Smooth muscle cell (in vitro differentiated cells): ENCODE measurements around the gene KAZN. TPM values are rescaled to one million over a fixed set of nuclear protein-coding genes. Genes with fewer than 3 reads are reported as not detected.

Experiments used
- DNase-seq: peaks from one replicate; lab custom pipeline; 2025; ENCODE audit not compliant: unreplicated experiment; lab: John Stamatoyannopoulos, UW
- H2AFZ ChIP-seq: fragments of 200-600 bp; sonication (generic); 2 replicates; pipeline ENCODE4 v1.6.0; 2016; ENCODE audit warnings: antibody characterized with exemption, low read depth, mild to moderate bottlenecking
- H3F3A ChIP-seq: fragments of 200-600 bp; sonication (generic); 2 replicates; pipeline ENCODE4 v1.6.0; 2017; ENCODE audit warnings: antibody characterized with exemption, low read depth
- H3K27ac ChIP-seq: fragments of 200-600 bp; sonication (generic); 2 replicates; pipeline ENCODE4 v1.5.1; 2016; ENCODE audit warnings: low read depth, mild to moderate bottlenecking
- H3K27me3 ChIP-seq: fragments of 200-600 bp; sonication (generic); 2 replicates; pipeline ENCODE4 v1.6.1; 2016; ENCODE audit warnings: low read depth, mild to moderate bottlenecking
- H3K36me3 ChIP-seq: fragments of 200-600 bp; sonication (generic); 2 replicates; pipeline ENCODE4 v1.5.1; 2016; ENCODE audit warnings: low read depth
- H3K4me1 ChIP-seq: fragments of 200-600 bp; sonication (generic); 2 replicates; pipeline ENCODE4 v1.5.1; 2016; ENCODE audit warnings: low read depth
- H3K4me2 ChIP-seq: fragments of 200-600 bp; sonication (generic); 2 replicates; pipeline ENCODE4 v1.6.0; 2016; ENCODE audit warnings: mild to moderate bottlenecking
- H3K4me3 ChIP-seq: fragments of 200-600 bp; sonication (generic); 2 replicates; pipeline ENCODE4 v1.5.1; 2016; ENCODE audit warnings: mild to moderate bottlenecking
- H3K79me2 ChIP-seq: fragments of 200-600 bp; sonication (generic); 2 replicates; pipeline ENCODE4 v1.6.0; 2016; ENCODE audit warnings: low read depth, mild to moderate bottlenecking
- H3K9ac ChIP-seq: fragments of 200-600 bp; sonication (generic); 2 replicates; pipeline ENCODE4 v1.6.0; 2016; ENCODE audit warnings: low read depth
- H3K9me3 ChIP-seq: fragments of 200-600 bp; sonication (generic); replicated peaks from 2 replicates; pipeline ENCODE4 v1.5.1; 2016; ENCODE audit warnings: low read depth
- H4K20me1 ChIP-seq: fragments of 200-600 bp; sonication (generic); 2 replicates; pipeline ENCODE4 v1.6.0; 2016; ENCODE audit warnings: low read depth
- WGBS: methylation state at CpG from one replicate; pipeline ENCODE4 v1.1.7; 2016; ENCODE audit warnings: low lambda C conversion rate; 5-methylcytosine and 5-hydroxymethylcytosine counted together
- polyA plus RNA-seq: library from polyadenylated mRNA; unstranded; fragments of >200 nt; fragmentation: Nextera tagmentation; extraction: Ambion mirVana; gene quantifications from 2 replicates; pipeline ENCODE4 v1.2.1, GENCODE V29; 2016
- total RNA-seq: library from RNA; depleted of rRNA; stranded (reverse); fragments of >200 nt; gene quantifications from 2 replicates; pipeline ENCODE4 v1.2.3, GENCODE V29; 2014
- TF ChIP-seq, protein P1 (sequence below): fragments of 200-600 bp; sonication (generic); IDR thresholded peaks from 2 replicates; pipeline ENCODE4 v1.5.1; 2017; ENCODE audit warnings: borderline replicate concordance, mild to moderate bottlenecking, antibody characterized with exemption; ENCODE audit not compliant: insufficient read depth, poor library complexity, severe bottlenecking

Gene KAZN
- total and polyA plus RNA-seq, 2 experiments from 2014 or later, result 6.3 to 8.2 TPM

DNA sequence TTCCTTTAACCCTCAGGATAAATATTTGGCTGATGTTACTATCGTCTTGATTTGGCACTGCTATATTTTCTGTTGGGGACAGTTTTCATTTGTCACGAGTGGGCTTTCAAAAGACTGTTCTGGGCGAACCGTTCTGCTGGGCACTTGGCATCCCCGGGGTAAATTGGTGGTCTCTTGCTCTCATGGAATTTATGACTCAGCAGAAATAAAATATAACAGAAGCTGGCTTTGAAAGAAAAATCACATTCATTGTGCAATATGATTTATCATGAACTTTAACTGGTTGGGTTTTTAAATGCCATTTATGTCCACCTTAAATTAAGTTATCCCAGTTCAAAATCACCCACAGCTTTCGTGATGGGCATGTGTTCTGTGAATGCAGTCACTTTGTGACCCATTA lies 147.3 kb downstream of the KAZN start:
- H3K27me3 ChIP-seq, result no peaks in the 10 kb centered on the region
- TF ChIP-seq, protein P1, sequence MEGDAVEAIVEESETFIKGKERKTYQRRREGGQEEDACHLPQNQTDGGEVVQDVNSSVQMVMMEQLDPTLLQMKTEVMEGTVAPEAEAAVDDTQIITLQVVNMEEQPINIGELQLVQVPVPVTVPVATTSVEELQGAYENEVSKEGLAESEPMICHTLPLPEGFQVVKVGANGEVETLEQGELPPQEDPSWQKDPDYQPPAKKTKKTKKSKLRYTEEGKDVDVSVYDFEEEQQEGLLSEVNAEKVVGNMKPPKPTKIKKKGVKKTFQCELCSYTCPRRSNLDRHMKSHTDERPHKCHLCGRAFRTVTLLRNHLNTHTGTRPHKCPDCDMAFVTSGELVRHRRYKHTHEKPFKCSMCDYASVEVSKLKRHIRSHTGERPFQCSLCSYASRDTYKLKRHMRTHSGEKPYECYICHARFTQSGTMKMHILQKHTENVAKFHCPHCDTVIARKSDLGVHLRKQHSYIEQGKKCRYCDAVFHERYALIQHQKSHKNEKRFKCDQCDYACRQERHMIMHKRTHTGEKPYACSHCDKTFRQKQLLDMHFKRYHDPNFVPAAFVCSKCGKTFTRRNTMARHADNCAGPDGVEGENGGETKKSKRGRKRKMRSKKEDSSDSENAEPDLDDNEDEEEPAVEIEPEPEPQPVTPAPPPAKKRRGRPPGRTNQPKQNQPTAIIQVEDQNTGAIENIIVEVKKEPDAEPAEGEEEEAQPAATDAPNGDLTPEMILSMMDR, result no peak
- DNase-seq, result no peak
- no peaks in the 10 kb centered on the region for H3K36me3 ChIP-seq
- H3K4me3 ChIP-seq, result no peak overlapping the region
- no peaks in the 10 kb centered on the region for H3K79me2 ChIP-seq
- no peak overlapping the region for H2AFZ ChIP-seq
- no peaks in the 10 kb centered on the region for H3F3A ChIP-seq
- no peak overlapping the region for H3K9ac ChIP-seq
- WGBS, result 94% methylated on average over 6 of the region's 6 CpGs
- no peak overlapping the region for H3K27ac ChIP-seq
- no peaks in the 10 kb centered on the region for H4K20me1 ChIP-seq
- no peaks in the 10 kb centered on the region for H3K9me3 ChIP-seq
- H3K4me2 ChIP-seq, result no peak overlapping the region
- peaks cover 10% of the 10 kb centered on the region for H3K4me1 ChIP-seq

DNA sequence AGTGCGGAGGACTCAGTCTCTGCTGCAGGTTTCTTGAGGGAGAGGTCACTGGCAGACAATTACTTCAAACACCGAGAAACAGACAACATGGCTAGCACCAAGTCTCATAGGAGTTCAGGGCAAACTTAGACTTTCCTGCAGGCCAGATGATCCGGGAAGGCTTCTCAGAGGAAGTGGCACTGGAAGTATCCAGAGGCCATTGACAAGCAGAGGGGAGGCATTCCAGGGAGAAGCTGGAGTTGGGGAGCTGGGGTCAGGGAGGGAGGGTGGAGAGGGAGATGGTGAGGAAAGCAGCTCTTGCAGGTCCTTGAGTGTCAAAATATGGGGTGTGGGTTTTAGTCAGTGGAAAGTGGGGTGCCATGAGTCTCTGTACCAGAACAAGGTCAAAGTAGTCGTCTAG lies 147.9 kb downstream of the KAZN start:
- Histone ChIP-seq H3K9ac (no peak overlapping the region), H3K27ac (no peak overlapping the region), H3K27me3 (no peaks in the 10 kb centered on the region), H4K20me1 (no peaks in the 10 kb centered on the region), H3F3A (no peaks in the 10 kb centered on the region), H3K4me2 (no peak overlapping the region), H3K4me3 (no peak overlapping the region), H3K36me3 (no peaks in the 10 kb centered on the region), H3K9me3 (no peaks in the 10 kb centered on the region), H3K79me2 (no peaks in the 10 kb centered on the region), H3K4me1 (peaks cover 8% of the 10 kb centered on the region), H2AFZ (no peak overlapping the region)
- WGBS, result 85% methylated on average over 4 of the region's 4 CpGs
- DNase-seq, result no peak
- TF ChIP-seq, protein P1, result no peak

DNA sequence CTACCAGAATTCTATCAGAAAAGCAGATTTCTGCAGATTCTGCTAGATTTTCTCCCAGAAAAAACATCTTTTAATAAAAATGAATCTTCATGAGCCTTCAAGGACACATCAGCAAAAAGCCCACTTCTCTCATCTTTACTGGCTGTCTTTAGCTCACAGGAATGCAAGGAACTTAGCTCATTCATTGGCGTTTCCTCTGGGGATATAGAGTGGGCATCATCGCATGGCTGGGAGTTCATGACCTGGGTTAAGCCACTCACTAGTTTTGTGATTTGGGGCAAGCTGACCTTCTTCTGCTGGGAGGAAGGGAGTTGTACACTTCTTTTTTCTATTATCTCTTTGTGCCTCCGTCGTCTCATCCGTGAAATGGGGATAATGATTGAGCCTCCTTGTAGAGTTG lies 149.7 kb downstream of the KAZN start:
- no peaks in the 10 kb centered on the region for H4K20me1 ChIP-seq
- TF ChIP-seq, protein P1, result no peak
- H3K4me1 ChIP-seq, result no peaks in the 10 kb centered on the region
- no peak overlapping the region for H3K27ac ChIP-seq
- H3K4me3 ChIP-seq, result no peak overlapping the region
- H3K9me3 ChIP-seq, result no peaks in the 10 kb centered on the region
- no peak overlapping the region for H3K9ac ChIP-seq
- no peaks in the 10 kb centered on the region for H3F3A ChIP-seq
- no peak overlapping the region for H2AFZ ChIP-seq
- H3K27me3 ChIP-seq, result no peaks in the 10 kb centered on the region
- H3K4me2 ChIP-seq, result no peak overlapping the region
- no peaks in the 10 kb centered on the region for H3K36me3 ChIP-seq
- WGBS, result 79% methylated on average over 5 of the region's 5 CpGs
- H3K79me2 ChIP-seq, result no peaks in the 10 kb centered on the region
- DNase-seq, result no peak

DNA sequence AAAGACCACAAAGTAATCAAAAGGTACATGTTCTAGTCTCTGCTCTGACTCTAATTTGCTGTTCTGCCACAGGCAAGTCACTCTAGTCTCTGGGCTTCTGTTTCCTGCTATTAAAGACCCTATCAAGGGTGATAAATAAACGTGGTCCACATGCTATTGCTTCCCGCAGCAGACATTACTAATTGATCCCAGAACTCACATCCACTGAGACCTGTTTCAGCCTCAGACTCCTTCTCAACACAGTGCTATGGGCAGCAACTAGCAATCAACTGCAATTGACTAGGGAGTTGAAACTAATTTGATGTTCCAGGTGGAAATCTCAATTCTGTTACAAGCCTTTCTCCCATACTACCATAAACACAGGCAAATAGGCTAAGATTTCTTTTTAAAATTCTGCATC lies 150.5 kb downstream of the KAZN start:
- Histone ChIP-seq H3K27ac (no peak overlapping the region), H3K4me3 (no peak overlapping the region), H3K36me3 (no peaks in the 10 kb centered on the region), H3K27me3 (no peaks in the 10 kb centered on the region), H3K4me2 (no peak overlapping the region), H3K79me2 (no peaks in the 10 kb centered on the region), H2AFZ (no peak overlapping the region), H3K9ac (no peak overlapping the region), H4K20me1 (no peaks in the 10 kb centered on the region), H3K9me3 (no peaks in the 10 kb centered on the region), H3K4me1 (no peaks in the 10 kb centered on the region), H3F3A (no peaks in the 10 kb centered on the region)
- DNase-seq, result no peak
- TF ChIP-seq, protein P1, result no peak
- WGBS, result 75% methylated on average over 2 of the region's 2 CpGs
